Measurements from ENCODE around the gene IRF2BPL. TPM values are rescaled to one million over a fixed set of nuclear protein-coding genes. Genes with fewer than 3 reads are reported as not detected.
A peak's percentile ranks its signal among the peaks of the same experiment; 100 is the strongest.

Gene IRF2BPL
- total and polyA plus RNA-seq, 2 of the 8 experiments (the other 6 are each of a cell fraction or from before 2014, with no cell fraction given): 18.8 to 57.0 TPM

DNA sequence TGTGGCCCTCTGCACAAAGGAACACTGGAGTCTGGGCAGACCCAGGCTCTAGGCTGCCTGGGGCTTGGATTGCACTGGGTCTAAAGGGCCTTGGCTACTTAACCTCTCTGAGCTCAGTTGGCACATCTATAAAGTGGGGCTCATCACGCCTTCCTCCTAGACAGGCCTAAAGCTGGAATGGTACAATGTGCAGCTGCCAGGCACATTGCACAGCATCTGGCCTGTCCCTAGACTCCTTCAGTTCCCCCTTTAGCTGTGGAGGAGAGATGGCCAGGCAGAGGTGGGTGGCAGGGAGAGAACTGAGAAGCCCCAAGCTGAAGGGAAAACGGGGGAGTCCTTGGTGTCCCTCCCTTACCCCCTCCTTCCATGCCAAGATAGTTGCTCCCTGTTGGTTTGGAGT lies 10.8 kb downstream of the IRF2BPL start:
- Histone ChIP-seq H3K9ac (replicated peaks in 1 of 4; ENCODE audit: extremely low read depth in 1 of 4, low read depth in 3 of 4, low read length in 3 of 4) (no peak overlapping the region), H3K18ac (ENCODE audit: extremely low read depth, low read length) (no peak overlapping the region), H2BK5ac (ENCODE audit: low read depth, low read length) (peak overlapping the region; percentile 13; the same call in 1 of the 2 replicates), H3K23ac (ENCODE audit: insufficient read length) (no peak overlapping the region), H2BK20ac (ENCODE audit: low read length) (no peak overlapping the region), H2AFZ (ENCODE audit: low read length) (no peak overlapping the region), H3K79me2 (ENCODE audit: control insufficient read depth in 1 of 2, insufficient read depth in 2 of 2, low read length in 2 of 2) (no peaks in the 10 kb centered on the region), H4K20me1 (replicated peaks in 1 of 2; ENCODE audit: control insufficient read depth in 1 of 2, insufficient read depth in 2 of 2, low read length in 2 of 2) (no peaks in the 10 kb centered on the region), H4K5ac (ENCODE audit: insufficient read length, low read depth, low read length) (no peak overlapping the region), H4K91ac (replicated peaks; ENCODE audit: insufficient read length, low read length) (no peak overlapping the region), H3K4me2 (ENCODE audit: insufficient read depth in 1 of 2, low read depth in 2 of 2, low read length in 2 of 2) (no peak overlapping the region), H4K8ac (ENCODE audit: extremely low read depth, insufficient read depth, low read length) (no peak overlapping the region), H2BK12ac (ENCODE audit: low read depth, low read length) (peak overlapping the region; percentile 75; the same call in 1 of the 2 replicates), H3K4me1 (replicated peaks in 1 of 4; ENCODE audit: control insufficient read depth in 3 of 4, insufficient read depth in 4 of 4, low read length in 3 of 4) (peaks cover 0 to 14% (median 3%) of the 10 kb centered on the region in 4 experiments; a peak in 4 of 7 replicates), H3K23me2 (ENCODE audit: low read depth, low read length) (no peaks in the 10 kb centered on the region), H3K9me3 (ENCODE audit: insufficient read depth in 2 of 2, low read depth in 1 of 2, low read length in 1 of 2) (no peaks in the 10 kb centered on the region), H2BK120ac (replicated peaks; ENCODE audit: low read depth, low read length) (no peak overlapping the region), H2BK15ac (ENCODE audit: low read length) (no peak overlapping the region), H3K27me3 (replicated peaks in 1 of 4; ENCODE audit: control insufficient read depth in 3 of 4, extremely low read depth in 1 of 4, insufficient read depth in 3 of 4, low read length in 3 of 4) (no peaks in the 10 kb centered on the region; a peak in 1 of 7 replicates), H3K4ac (replicated peaks; ENCODE audit: insufficient read length, low read depth, low read length) (no peak overlapping the region), H3K56ac (replicated peaks; ENCODE audit: insufficient read length, low read depth, low read length) (no peak overlapping the region), H3K36me3 (ENCODE audit: control insufficient read depth in 2 of 4, insufficient read depth in 4 of 4, low read length in 3 of 4) (no peaks in the 10 kb centered on the region), H3K14ac (ENCODE audit: insufficient read length) (no peak overlapping the region), H3K27ac (ENCODE audit: low read depth, low read length) (no peak overlapping the region), H3K79me1 (ENCODE audit: low read depth, low read length) (no peaks in the 10 kb centered on the region), H2AK5ac (ENCODE audit: low read depth, low read length) (0 out of 2 replicates have a peak overlapping the region, but pooled peaks have one; percentile 40), H3K4me3 (ENCODE audit: extremely low read depth in 1 of 4, insufficient read depth in 2 of 4, low read depth in 3 of 4, low read length in 4 of 4) (no peak overlapping the region)
- ChIA-PET POLR2A (ENCODE audit: partially characterized antibody) (interaction anchor here (0.7 kb wide), 1 partner anchor 11 kb away, joined by 4 read pairs; no protein-coding TSS in a partner anchor), CTCF (ENCODE audit: partially characterized antibody) (interaction anchor here (1.1 to 25.2 kb wide), 7 partner anchors 8 to 101 kb away, joined by 3 to 280 read pairs (median 4); no protein-coding TSS in a partner anchor)
- TF ChIP-seq SIRT6 (IDR thresholded peaks at IDR 0.05; ENCODE audit: low read length) (no peak), RFX5 (IDR thresholded peaks at IDR 0.05; ENCODE audit: borderline replicate concordance, low read depth, low read length) (no peak), TBP (IDR thresholded peaks at IDR 0.05; ENCODE audit: low read depth, low read length) (no peak), KDM5A (IDR thresholded peaks at IDR 0.05; ENCODE audit: low read length) (no peak), BACH1 (IDR thresholded peaks at IDR 0.05; ENCODE audit: low read length) (no peak), ZNF274 (IDR thresholded peaks at IDR 0.05; ENCODE audit: borderline replicate concordance, extremely low read depth, low read length) (no peak), SP1 (IDR thresholded peaks at IDR 0.05; ENCODE audit: low read depth, low read length) (no peak), POLR2AphosphoS5 (IDR thresholded peaks at IDR 0.05; ENCODE audit: low read depth, low read length) (no peak), POU5F1 (IDR thresholded peaks at IDR 0.05; ENCODE audit: low read depth, low read length) (no peak), NANOG (IDR thresholded peaks at IDR 0.05; ENCODE audit: insufficient read depth, low read depth, low read length, poor library complexity, severe bottlenecking) (no peak), EP300 (IDR thresholded peaks at IDR 0.05; ENCODE audit: borderline replicate concordance in 1 of 2, low read depth in 2 of 2, low read length in 2 of 2) (no peak), GTF2F1 (IDR thresholded peaks at IDR 0.05; ENCODE audit: borderline replicate concordance, low read depth, low read length) (no peak), SIX5 (IDR thresholded peaks at IDR 0.05; ENCODE audit: low read depth, low read length) (no peak)
- TF ChIP-seq, protein P1, sequence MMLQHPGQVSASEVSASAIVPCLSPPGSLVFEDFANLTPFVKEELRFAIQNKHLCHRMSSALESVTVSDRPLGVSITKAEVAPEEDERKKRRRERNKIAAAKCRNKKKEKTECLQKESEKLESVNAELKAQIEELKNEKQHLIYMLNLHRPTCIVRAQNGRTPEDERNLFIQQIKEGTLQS (IDR thresholded peaks at IDR 0.05; ENCODE audit: insufficient read depth, low read depth, low read length): no peak
- FAIRE-seq (no peak), DNase-seq (ENCODE audit: low read depth in 1 of 2, low spot score in 2 of 2) (no peak)
- 75% methylated on average over 2 of the region's 2 CpGs; no CpG with 5 or more reads in 1 of the 2 experiments for WGBS, 2 experiments (ENCODE audit: extremely low coverage in 1 of 2, insufficient coverage in 1 of 2, insufficient read length in 1 of 2, insufficient replicate concordance in 2 of 2, low coverage in 1 of 2, low lambda C conversion rate in 2 of 2, missing lambda C conversion rate in 1 of 2)
